H9 (cell line): ENCODE results near the gene FMN1. TPM values are rescaled to one million over a fixed set of nuclear protein-coding genes. Genes with fewer than 3 reads are reported as not detected.
A peak's percentile ranks its signal among the peaks of the same experiment; 100 is the strongest.

Experiments used
- DNase-seq: peaks from one replicate; pipeline ENCODE4 v3.0.0-alpha.2; 2017
- H2AFZ ChIP-seq: one replicate; pipeline ENCODE4 v1.6.1; 2013; ENCODE audit warnings: mild to moderate bottlenecking, low read length, control low read depth, moderate library complexity
- H2AK5ac ChIP-seq: 2 replicates; pipeline ENCODE4 v1.6.1; 2013; ENCODE audit warnings: low read length, control low read depth, mixed read lengths; ENCODE audit not compliant: insufficient read length
- H2BK120ac ChIP-seq: one replicate; pipeline ENCODE4 v1.6.1; 2013; ENCODE audit warnings: low read depth, mild to moderate bottlenecking, low read length, control low read depth, inconsistent platforms; ENCODE audit not compliant: poor library complexity, severe bottlenecking
- H2BK12ac ChIP-seq: 2 replicates; pipeline ENCODE4 v1.6.1; 2013; ENCODE audit warnings: low read length, control low read depth, mixed read lengths, low read depth; ENCODE audit not compliant: insufficient read length
- H2BK15ac ChIP-seq: 2 replicates; pipeline ENCODE4 v1.6.1; 2013; ENCODE audit warnings: low read depth, low read length, control low read depth
- H2BK20ac ChIP-seq: one replicate; pipeline ENCODE4 v1.6.1; 2013; ENCODE audit warnings: low read depth, mild to moderate bottlenecking, low read length, control low read depth, inconsistent platforms; ENCODE audit not compliant: poor library complexity, severe bottlenecking
- H2BK5ac ChIP-seq: 2 replicates; pipeline ENCODE4 v1.6.1; 2013; ENCODE audit warnings: low read length, control low read depth, mixed read lengths; ENCODE audit not compliant: insufficient read length
- H3K14ac ChIP-seq: 2 replicates; pipeline ENCODE4 v1.6.1; 2013; ENCODE audit warnings: low read length, control low read depth; ENCODE audit not compliant: insufficient read depth
- H3K18ac ChIP-seq: 2 replicates; pipeline ENCODE4 v1.6.1; 2013; ENCODE audit warnings: low read depth, mild to moderate bottlenecking, mixed read lengths, low read length, control low read depth; ENCODE audit not compliant: insufficient read length
- H3K23ac ChIP-seq: 2 replicates; pipeline ENCODE4 v1.6.1; 2013; ENCODE audit warnings: low read length, control low read depth, mixed read lengths, low read depth; ENCODE audit not compliant: insufficient read length
- H3K23me2 ChIP-seq: 2 replicates; pipeline ENCODE4 v1.6.1; 2013; ENCODE audit warnings: low read depth, mild to moderate bottlenecking, mixed read lengths, low read length, control low read depth; ENCODE audit not compliant: insufficient read length, poor library complexity, severe bottlenecking
- H3K27ac ChIP-seq: 2 replicates; pipeline ENCODE4 v1.5.1; 2013; ENCODE audit warnings: low read length, control low read depth, mixed read lengths, low read depth; ENCODE audit not compliant: insufficient read length
- H3K27me3 ChIP-seq: 2 replicates; pipeline ENCODE4 v1.6.1; 2013; ENCODE audit warnings: low read length, control low read depth, inconsistent platforms; ENCODE audit not compliant: insufficient read depth
- H3K4ac ChIP-seq: 2 replicates; pipeline ENCODE4 v1.6.1; 2013; ENCODE audit warnings: low read depth, mild to moderate bottlenecking, control low read depth, inconsistent platforms, low read length, moderate library complexity
- H3K4me1 ChIP-seq: 2 replicates; pipeline ENCODE4 v1.6.1; 2013; ENCODE audit warnings: low read length, control low read depth, inconsistent platforms; ENCODE audit not compliant: insufficient read depth
- H3K4me2 ChIP-seq: 2 replicates; pipeline ENCODE4 v1.6.1; 2013; ENCODE audit warnings: low read length, control low read depth, mixed read lengths; ENCODE audit not compliant: insufficient read length, insufficient read depth
- H3K56ac ChIP-seq: 2 replicates; pipeline ENCODE4 v1.6.1; 2013; ENCODE audit warnings: low read depth, mild to moderate bottlenecking, mixed read lengths, low read length, control low read depth; ENCODE audit not compliant: insufficient read length
- H3K79me1 ChIP-seq: 2 replicates; pipeline ENCODE4 v1.6.1; 2013; ENCODE audit warnings: low read depth, mild to moderate bottlenecking, moderate library complexity, low read length, control low read depth, inconsistent platforms; ENCODE audit not compliant: insufficient read depth, poor library complexity, severe bottlenecking
- H3K79me2 ChIP-seq: 2 replicates; pipeline ENCODE4 v1.6.1; 2013; ENCODE audit warnings: low read length, control low read depth, inconsistent platforms; ENCODE audit not compliant: insufficient read depth
- H3K9ac ChIP-seq: 2 replicates; pipeline ENCODE4 v1.6.1; 2013; ENCODE audit warnings: low read length, control low read depth, mixed read lengths; ENCODE audit not compliant: insufficient read length; ENCODE audit errors: extremely low read depth
- H3K9me3 ChIP-seq: one replicate; pipeline ENCODE4 v1.6.1; 2013; ENCODE audit warnings: low read depth, low read length, inconsistent platforms; ENCODE audit not compliant: control insufficient read depth
- H3T11ph ChIP-seq: one replicate; pipeline ENCODE4 v1.6.1; 2013; ENCODE audit warnings: mild to moderate bottlenecking, low read length, control low read depth, inconsistent platforms
- H4K20me1 ChIP-seq: one replicate; pipeline ENCODE4 v1.6.1; 2013; ENCODE audit not compliant: control insufficient read depth, insufficient read length, insufficient read depth
- H4K5ac ChIP-seq: 2 replicates; pipeline ENCODE4 v1.6.1; 2013; ENCODE audit warnings: low read depth, mild to moderate bottlenecking, mixed read lengths, low read length, control low read depth; ENCODE audit not compliant: insufficient read length
- H4K8ac ChIP-seq: replicated peaks from 2 replicates; pipeline ENCODE4 v1.6.1; 2013; ENCODE audit warnings: low read length, control low read depth, mixed read lengths, low read depth; ENCODE audit not compliant: insufficient read length
- H4K91ac ChIP-seq: 2 replicates; pipeline ENCODE4 v1.6.1; 2013; ENCODE audit warnings: low read depth, mild to moderate bottlenecking, moderate library complexity, mixed read lengths, low read length, control low read depth; ENCODE audit not compliant: insufficient read length
- H3K27ac Mint-ChIP-seq, 3 experiments: 2 replicates in 2 of 3; 3 replicates in 1 of 3; pipeline ENCODE4 v1.8.0; 2020 to 2021; ENCODE audit warnings: mixed read lengths in 3 of 3, mild to moderate bottlenecking in 1 of 3, moderate library complexity in 1 of 3
- H3K27me3 Mint-ChIP-seq: 2 replicates; pipeline ENCODE4 v1.8.0; 2021; ENCODE audit warnings: low read depth, mild to moderate bottlenecking, moderate library complexity, mixed read lengths
- H3K36me3 Mint-ChIP-seq, 3 experiments: 2 replicates in 2 of 3; 3 replicates in 1 of 3; pipeline ENCODE4 v1.8.0; 2020 to 2021; ENCODE audit warnings: low read depth in 3 of 3, mixed read lengths in 3 of 3; ENCODE audit not compliant: insufficient read depth in 1 of 3
- H3K4me1 Mint-ChIP-seq, 2 experiments: 2 replicates each; pipeline ENCODE4 v1.8.0; 2020; ENCODE audit warnings: mixed read lengths in 2 of 2
- H3K4me3 Mint-ChIP-seq, 2 experiments: 2 replicates in 1 of 2; 3 replicates in 1 of 2; pipeline ENCODE4 v1.8.0; 2020 to 2021; ENCODE audit warnings: mild to moderate bottlenecking in 2 of 2, mixed read lengths in 2 of 2, moderate library complexity in 1 of 2
- H3K9me3 Mint-ChIP-seq, 2 experiments: 2 replicates in 1 of 2; 3 replicates in 1 of 2; pipeline ENCODE4 v1.8.0; 2020; ENCODE audit warnings: mild to moderate bottlenecking in 2 of 2, mixed read lengths in 2 of 2, moderate library complexity in 1 of 2
- CTCF ChIP-seq: fragments of 200-600 bp; sonication (generic); conservative IDR thresholded peaks from 3 replicates; pipeline ENCODE4 v1.8.0; 2021; ENCODE audit warnings: antibody characterized with exemption, mild to moderate bottlenecking
- WGBS: extraction: QIAGEN DNeasy Blood & Tissue Kit; methylation state at CpG from one replicate; pipeline ENCODE4 v1.1.7; 2013; ENCODE audit warnings: missing lambda C conversion rate, low lambda C conversion rate, mixed read lengths; ENCODE audit not compliant: insufficient read length; ENCODE audit errors: extremely low coverage; 5-methylcytosine and 5-hydroxymethylcytosine counted together
- total RNA-seq: library from RNA; stranded (reverse); gene quantifications from 2 replicates; pipeline ENCODE4 v1.2.1, GENCODE V29; 2021

Gene FMN1
- total RNA-seq, 1 experiment from 2014 or later = 1.9 TPM

GRCh38 chr15:33007303-33007855 is 187.1 kb downstream of the FMN1 start:
- Histone ChIP-seq H2BK5ac (no peak overlapping the region), H3K23me2 (no peaks in the 10 kb centered on the region), H2BK20ac (no peak overlapping the region), H3K4ac (no peak overlapping the region), H2AK5ac (no peak overlapping the region), H3K18ac (no peak overlapping the region), H3K27me3 (no peaks in the 10 kb centered on the region), H2BK12ac (no peak overlapping the region), H3K27ac (no peak overlapping the region), H4K5ac (no peak overlapping the region), H2AFZ (no peak overlapping the region), H3K9me3 (no peaks in the 10 kb centered on the region), H2BK15ac (no peak overlapping the region), H4K91ac (no peak overlapping the region), H3K4me2 (no peak overlapping the region), H3K56ac (no peak overlapping the region), H4K8ac (no peak overlapping the region), H3K4me1 (no peaks in the 10 kb centered on the region), H3K79me1 (no peaks in the 10 kb centered on the region), H3K23ac (no peak overlapping the region), H4K20me1 (no peaks in the 10 kb centered on the region), H3K14ac (no peak overlapping the region), H3T11ph (no peak overlapping the region), H3K9ac (no peak overlapping the region), H2BK120ac (no peak overlapping the region), H3K79me2 (no peaks in the 10 kb centered on the region)
- Mint-ChIP-seq H3K27me3 (no peaks in the 10 kb centered on the region), H3K27ac (no peak overlapping the region), H3K9me3 (peaks cover 0 to 3% of the 10 kb centered on the region in 2 experiments; a peak in 2 of 5 replicates), H3K4me1 (peaks cover 19 to 22% of the 10 kb centered on the region in 2 experiments), H3K4me3 (no peak overlapping the region), H3K36me3 (no peaks in the 10 kb centered on the region; a peak in 1 of 7 replicates)
- TF ChIP-seq CTCF = peak; percentile 60
- peak; percentile 45 for DNase-seq
- no CpG with 5 or more reads among the region's 4 CpGs for WGBS
